GF-D8 (cell line): ENCODE data around the gene SYT11.
"Not testable (repeated sequence)": the region's sequence is repeated elsewhere in the genome, so short reads cannot be mapped to it uniquely, and the experiment has no call there.

Experiments
- DNase-seq: peaks from one replicate; lab custom pipeline; 2025; lab: John Stamatoyannopoulos, UW

Gene SYT11

GRCh38 chr1:155859881-155860871 is 809 bp downstream of the SYT11 start:
- no peak for DNase-seq

DNA sequence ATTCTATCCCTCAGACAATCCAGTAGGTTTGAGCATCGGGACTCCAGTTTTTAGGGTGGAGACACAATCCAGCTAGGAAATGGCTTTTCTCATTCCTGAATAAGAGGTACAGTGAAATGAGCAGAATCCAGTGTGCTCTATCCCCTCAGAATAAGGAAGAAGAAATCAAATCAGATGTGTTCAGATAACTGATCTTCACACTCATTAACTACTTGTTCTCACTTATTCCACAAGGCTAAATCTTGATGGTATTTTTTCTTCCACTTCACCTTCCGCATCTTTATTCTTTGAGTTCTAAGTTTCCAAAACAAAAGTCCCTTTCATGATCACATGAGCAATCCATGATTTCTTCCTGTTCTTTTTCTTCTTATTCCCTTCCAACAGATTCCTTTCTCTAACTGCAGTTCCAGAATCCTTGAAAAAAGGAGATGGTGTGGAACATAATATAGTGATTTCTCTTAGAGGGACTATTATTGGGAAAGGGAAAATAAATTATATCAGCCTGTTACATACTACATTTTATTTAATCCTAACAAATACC is 1.7 kb downstream of the SYT11 start:
- DNase-seq, result no peak

GRCh38 chr1:155861896-155862295 is 2.5 kb downstream of the SYT11 start:
- no peak for DNase-seq

- DNase-seq, result no peak
Measured at GRCh38 chr1:155864393-155864792, 5.0 kb downstream of the SYT11 start.

DNA sequence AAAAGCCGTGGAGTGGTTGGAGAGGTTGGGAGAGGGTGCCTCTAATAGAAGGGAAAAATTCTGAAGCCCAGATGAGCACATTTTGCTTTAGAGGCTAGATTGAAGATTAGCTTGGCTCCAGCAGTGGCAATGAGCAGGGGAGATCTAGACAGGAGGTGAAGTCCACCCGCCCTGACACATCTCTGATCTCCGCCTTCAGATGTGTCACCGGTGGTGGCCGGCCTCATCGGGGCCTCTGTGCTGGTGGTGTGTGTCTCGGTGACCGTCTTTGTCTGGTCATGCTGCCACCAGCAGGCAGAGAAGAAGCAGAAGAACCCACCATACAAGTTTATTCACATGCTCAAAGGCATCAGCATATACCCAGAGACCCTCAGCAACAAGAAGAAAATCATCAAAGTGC is 8.4 kb downstream of the SYT11 start:
- no peak for DNase-seq

DNA sequence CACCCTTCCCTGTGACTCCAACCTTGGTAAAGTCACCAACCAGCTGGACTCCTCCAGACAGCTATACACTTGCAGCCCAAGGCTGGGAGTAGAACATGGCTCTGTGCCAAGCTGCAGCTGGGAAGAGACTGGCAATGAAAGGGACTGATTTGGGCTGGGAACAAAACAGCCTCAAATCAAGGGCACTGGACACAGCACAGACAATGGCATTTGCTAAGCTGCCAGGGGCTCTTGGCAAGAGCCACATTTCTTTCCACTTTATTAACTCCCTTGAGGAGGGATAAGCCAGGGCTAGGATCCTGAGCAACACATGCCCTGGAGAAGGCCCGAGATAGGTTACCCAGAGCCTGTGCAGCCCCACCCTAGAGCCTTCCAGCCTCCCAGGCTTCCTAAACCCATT is 12.0 kb downstream of the SYT11 start:
- DNase-seq, result no peak

GRCh38 chr1:155872527-155872926 is 13.2 kb downstream of the SYT11 start:
- DNase-seq, result no peak

GRCh38 chr1:155873860-155874259 is 14.5 kb downstream of the SYT11 start:
- DNase-seq, result no peak

DNA sequence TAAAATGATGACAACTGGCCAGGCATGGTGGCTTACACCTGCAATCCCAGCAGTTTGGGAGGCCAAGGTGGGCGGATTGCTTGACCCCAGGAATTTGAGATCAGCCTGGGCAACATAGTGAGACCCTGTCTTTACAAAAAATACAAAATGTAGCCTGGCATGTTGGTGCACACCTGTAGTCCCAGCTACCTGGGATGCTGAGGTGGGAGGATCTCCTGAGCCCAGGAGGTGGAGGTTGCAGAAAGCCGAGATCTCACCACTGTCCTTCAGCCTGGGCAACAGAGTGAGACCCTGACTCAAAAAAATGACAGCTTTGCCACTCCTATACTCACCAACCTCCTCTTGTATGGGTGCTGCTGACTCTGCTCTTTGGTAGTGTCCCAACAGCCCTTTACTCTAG is 18.6 kb downstream of the SYT11 start:
- DNase-seq, result no peak

DNA sequence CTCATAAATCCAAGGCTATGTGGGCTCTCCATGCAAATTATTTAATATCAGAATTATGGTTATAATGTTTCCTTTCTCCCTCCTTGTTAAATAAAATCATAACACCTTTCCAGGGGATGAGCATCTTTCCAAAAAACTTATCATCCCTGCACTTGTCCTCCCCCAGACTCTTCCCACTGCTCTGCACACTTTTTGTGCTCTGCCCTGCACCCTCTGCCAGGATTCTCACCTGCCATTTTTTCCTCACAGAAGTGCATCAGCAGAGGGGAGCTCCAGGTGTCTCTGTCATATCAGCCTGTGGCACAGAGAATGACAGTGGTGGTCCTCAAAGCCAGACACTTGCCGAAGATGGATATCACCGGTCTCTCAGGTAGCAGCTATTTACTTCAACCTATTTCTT is 20.9 kb downstream of the SYT11 start:
- DNase-seq, result no peak

- DNase-seq, result no peak
Measured at GRCh38 chr1:155880950-155881349, 21.6 kb downstream of the SYT11 start.

DNA sequence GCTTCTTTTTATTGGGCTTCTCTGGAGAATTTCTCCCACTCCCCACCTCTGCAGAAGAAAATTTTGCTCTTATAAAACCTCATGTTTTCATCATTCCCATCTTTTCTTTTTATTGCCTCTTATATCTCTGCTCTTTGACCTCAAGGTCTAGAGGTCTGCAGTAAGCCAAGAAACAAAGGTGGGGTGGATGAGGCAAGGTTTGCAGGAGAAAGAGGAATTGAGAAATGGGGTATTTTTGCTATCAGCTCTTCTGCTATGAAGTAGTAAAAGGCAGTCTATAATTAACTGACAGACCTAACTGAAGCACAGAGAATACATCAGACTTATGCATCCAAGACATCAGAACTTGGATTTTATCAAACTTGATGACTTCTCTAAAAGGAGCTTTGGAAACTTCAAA is 22.9 kb downstream of the SYT11 start:
- no peak for DNase-seq

DNA sequence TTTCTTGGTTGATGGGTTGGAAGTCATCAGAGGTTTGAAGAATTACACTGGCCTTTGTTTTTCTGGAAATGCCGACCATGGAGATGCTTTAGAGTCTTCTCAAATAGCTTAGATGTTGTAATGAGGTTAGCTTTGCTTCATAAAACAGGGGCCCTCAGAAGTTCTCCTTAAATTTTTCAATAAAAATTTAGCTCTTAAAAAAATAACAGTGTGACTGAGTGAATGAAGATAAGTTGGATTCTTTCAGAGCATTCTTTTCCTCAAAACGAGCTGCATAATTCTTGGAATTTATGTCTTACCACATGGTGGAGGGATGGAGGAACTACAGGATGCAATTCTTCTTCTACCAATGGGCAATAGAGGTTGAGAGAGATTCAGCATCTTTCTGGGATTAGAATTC is 23.4 kb downstream of the SYT11 start:
- no peak for DNase-seq

DNA sequence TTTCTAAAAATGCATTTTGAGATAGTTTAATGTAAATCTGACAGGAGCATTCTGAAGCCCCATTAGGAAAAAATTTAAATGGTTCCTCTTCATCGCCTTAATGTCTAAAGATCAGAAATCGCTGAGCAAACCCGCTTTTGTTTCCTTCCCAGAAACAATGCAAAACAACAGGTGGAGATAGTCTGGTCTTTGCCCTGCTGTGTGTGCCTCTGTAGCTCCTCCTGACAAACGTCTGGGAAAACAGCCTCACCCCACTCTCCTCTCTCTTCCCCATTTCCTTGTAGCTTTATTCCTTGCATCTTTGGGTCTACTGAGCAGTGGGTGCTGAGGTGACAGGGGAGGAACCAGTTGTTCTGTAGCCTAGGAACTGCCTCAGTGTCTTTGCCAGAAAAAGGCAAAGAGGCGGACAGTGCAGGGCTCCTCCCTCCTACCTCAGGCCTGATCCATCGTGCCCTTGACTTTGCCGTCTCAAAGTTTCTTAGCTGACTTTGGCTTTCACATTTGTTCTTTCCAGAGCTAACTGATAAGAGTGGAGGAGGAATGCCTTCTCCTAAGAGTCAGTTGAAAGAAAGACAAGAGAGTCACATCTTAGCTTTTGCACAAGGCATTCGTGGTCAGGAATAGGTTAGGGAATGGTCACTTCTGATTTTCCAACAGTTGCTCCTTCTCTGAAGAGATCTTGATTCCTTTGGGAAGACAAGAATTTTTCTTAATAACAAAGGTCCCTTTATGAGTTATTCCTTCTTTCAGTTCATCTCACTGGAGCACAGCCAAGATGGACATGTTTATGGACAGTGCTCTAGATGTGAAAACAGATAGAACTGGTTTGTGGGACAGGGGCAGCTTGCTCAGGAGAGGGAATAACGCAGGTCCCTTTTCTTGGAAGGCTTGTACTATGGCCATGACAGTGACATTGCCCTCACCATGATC is 24.9 kb downstream of the SYT11 start:
- DNase-seq, result no peak

DNA sequence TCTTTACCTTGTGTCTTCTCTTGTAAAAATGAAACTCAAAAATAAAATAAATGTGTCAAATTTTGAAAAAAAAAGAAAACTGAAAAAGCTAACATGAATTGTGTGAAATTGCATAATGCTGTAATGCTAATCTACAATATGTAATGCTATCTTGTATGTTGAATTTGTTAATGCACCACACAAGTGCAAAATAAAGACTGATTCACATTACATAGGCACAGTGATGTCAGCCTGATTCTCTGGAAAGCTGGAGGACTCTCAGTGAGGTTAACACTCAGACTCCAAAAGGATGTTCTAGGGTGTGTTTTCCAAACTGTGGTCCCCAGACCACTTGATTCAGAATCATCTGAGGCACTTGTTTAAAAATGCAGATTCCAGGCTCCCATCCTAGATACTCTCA is 25.6 kb downstream of the SYT11 start:
- no peak for DNase-seq

- DNase-seq, result no peak
Measured at GRCh38 chr1:155888481-155888880, 29.1 kb downstream of the SYT11 start.

- DNase-seq, result no peak
Measured at GRCh38 chr1:155889566-155889965, 30.2 kb downstream of the SYT11 start.

- DNase-seq, result no peak
Measured at GRCh38 chr1:155890251-155890650, 30.9 kb downstream of the SYT11 start.

GRCh38 chr1:155892796-155893195 is 33.4 kb downstream of the SYT11 start:
- no peak for DNase-seq

GRCh38 chr1:155893389-155894142 is 34.2 kb downstream of the SYT11 start:
- DNase-seq, result no peak

- not testable (repeated sequence) for DNase-seq
Measured at GRCh38 chr1:155895617-155896016, 36.2 kb downstream of the SYT11 start.

GRCh38 chr1:155896476-155896875 is 37.1 kb downstream of the SYT11 start:
- not testable (repeated sequence) for DNase-seq
